HCT116 (cell line): Measurements from ENCODE around the gene ECM1. TPM values are rescaled to one million over a fixed set of nuclear protein-coding genes. Genes with fewer than 3 reads are reported as not detected.

ENCODE experiments used
- ATAC-seq: fragments of 200-7000 bp; cut with Tn5 transposase; 2 replicates; pipeline ENCODE4 v1.9.1; 2020; ENCODE audit warnings: mild to moderate bottlenecking, moderate library complexity
- Bru-seq: library from RNA; stranded (reverse); fragments of 400-500 nt; gene quantifications from one replicate; lab custom pipeline; 2021; lab: Mats Ljungman, UMichigan
- BruChase-seq, 2 experiments: library from RNA; stranded (reverse); fragments of 400-500 nt; gene quantifications; one replicate each; lab custom pipeline; 2021; lab: Mats Ljungman, UMichigan
- BruUV-seq: library from RNA; stranded (reverse); fragments of 400-500 nt; replicated peaks from 2 replicates; lab custom pipeline; 2021; lab: Mats Ljungman, UMichigan
- CTCF ChIA-PET: fragments of 300-600 bp; sonication (Branson Sonifier 250); formaldehyde crosslinking; loops from one replicate; lab custom pipeline; 2021; ENCODE audit warnings: antibody characterized with exemption; lab: Charles Lee
- POLR2A ChIA-PET: fragments of 300-600, 350-600 bp; sonication (Branson Sonifier 250); formaldehyde crosslinking; loops from one replicate; lab custom pipeline; 2021; ENCODE audit warnings: antibody characterized with exemption; lab: Charles Lee
- RAD21 ChIA-PET, 2 experiments: fragments of 300-600 bp; sonication (Branson Sonifier 250); formaldehyde crosslinking; loops; one replicate each; lab custom pipeline; 2023; ENCODE audit warnings: low total read pairs in 2 of 2; ENCODE audit not compliant: uncharacterized antibody in 2 of 2, unreplicated experiment in 2 of 2, low non-redundant PET in 1 of 2; lab: Charles Lee
- DNase-seq: peaks from one replicate; pipeline ENCODE4 v3.0.0-alpha.2; 2010; ENCODE audit warnings: low read depth, low spot score
- H2AFZ ChIP-seq: fragments of 200-600 bp; shearing (Covaris generic), sonication (generic); 2 replicates; pipeline ENCODE4 v1.6.1; 2017; ENCODE audit warnings: low read depth, mixed run types, mixed read lengths, antibody characterized with exemption, low read length; ENCODE audit not compliant: poor library complexity, severe bottlenecking
- H3K27ac ChIP-seq: 2 replicates; pipeline ENCODE4 v1.5.1; 2012; ENCODE audit warnings: low read depth, low read length
- H3K27me3 ChIP-seq: fragments of 200-600 bp; sonication (generic); 2 replicates; pipeline ENCODE4 v1.6.1; 2016; ENCODE audit warnings: mixed run types, low read length, mixed read lengths; ENCODE audit not compliant: insufficient read depth
- H3K36me3 ChIP-seq, 2 experiments: fragments of 200-500 bp in 1 of 2; fragments of 200-600 bp in 1 of 2; sonication (Bioruptor generic) in 1 of 2; sonication (generic) in 1 of 2; 2 replicates each; pipeline versions ENCODE4 v1.5.1 to v1.6.1; 2014 to 2016; ENCODE audit warnings: low read length in 2 of 2, inconsistent platforms in 1 of 2, mixed read lengths in 1 of 2, mixed run types in 1 of 2; ENCODE audit not compliant: insufficient read depth in 2 of 2, control insufficient read depth in 1 of 2
- H3K4me1 ChIP-seq, 2 experiments: fragments of 200-600 bp in 1 of 2; sonication (generic) in 1 of 2; 2 replicates each; pipeline versions ENCODE4 v1.5.1 to v1.6.1; 2012 to 2017; ENCODE audit warnings: low read length in 2 of 2, inconsistent platforms in 1 of 2, mild to moderate bottlenecking in 1 of 2, mixed read lengths in 1 of 2, mixed run types in 1 of 2, moderate library complexity in 1 of 2; ENCODE audit not compliant: insufficient read depth in 2 of 2, control insufficient read depth in 1 of 2
- H3K4me2 ChIP-seq: fragments of 200-600 bp; sonication (generic); 2 replicates; pipeline ENCODE4 v1.6.1; 2017; ENCODE audit warnings: mixed run types, low read length, mixed read lengths
- H3K4me3 ChIP-seq, 2 experiments: fragments of 200-600 bp in 1 of 2; sonication (generic) in 1 of 2; replicated peaks in 1 of 2; 2 replicates each; pipeline ENCODE4 v1.5.1; 2011 to 2016; ENCODE audit warnings: low read length in 2 of 2, control low read depth in 1 of 2, low read depth in 1 of 2, mild to moderate bottlenecking in 1 of 2, mixed read lengths in 1 of 2, mixed run types in 1 of 2
- H3K79me2 ChIP-seq: fragments of 200-600 bp; sonication (generic); 2 replicates; pipeline ENCODE4 v1.6.1; 2017; ENCODE audit warnings: mild to moderate bottlenecking, mixed run types, low read length, moderate library complexity, mixed read lengths; ENCODE audit not compliant: insufficient read depth
- H3K9ac ChIP-seq: fragments of 200-600 bp; sonication (generic); 2 replicates; pipeline ENCODE4 v1.6.1; 2016; ENCODE audit warnings: low read length, mixed read lengths
- H3K9me2 ChIP-seq: fragments of 200-600 bp; sonication (generic), shearing (Covaris generic); 2 replicates; pipeline ENCODE4 v1.6.1; 2017; ENCODE audit warnings: mixed run types, mild to moderate bottlenecking, moderate library complexity; ENCODE audit not compliant: insufficient read depth
- H3K9me3 ChIP-seq, 2 experiments: fragments of 200-500 bp in 1 of 2; fragments of 200-600 bp in 1 of 2; sonication (Bioruptor generic) in 1 of 2; sonication (generic) in 1 of 2; 2 replicates each; pipeline ENCODE4 v1.6.1; 2014 to 2017; ENCODE audit warnings: low read length in 2 of 2, mixed read lengths in 2 of 2, inconsistent platforms in 1 of 2, low read depth in 1 of 2, mild to moderate bottlenecking in 1 of 2, mixed run types in 1 of 2, moderate library complexity in 1 of 2; ENCODE audit not compliant: control insufficient read depth in 1 of 2, insufficient read depth in 1 of 2
- H4K20me1 ChIP-seq: fragments of 200-600 bp; sonication (generic), shearing (Covaris generic); 2 replicates; pipeline ENCODE4 v1.6.1; 2017; ENCODE audit warnings: mixed run types, mild to moderate bottlenecking, moderate library complexity; ENCODE audit not compliant: insufficient read depth
- ATF3 ChIP-seq: IDR thresholded peaks from 2 replicates; pipeline ENCODE4 v1.6.1; 2012
- CBX3 ChIP-seq: IDR thresholded peaks from 2 replicates; pipeline ENCODE4 v1.6.1; 2012; ENCODE audit warnings: low read depth
- CEBPB ChIP-seq: IDR thresholded peaks from 2 replicates; pipeline ENCODE4 v1.6.1; 2012; ENCODE audit warnings: low read depth
- ELF1 ChIP-seq: IDR thresholded peaks from 2 replicates; pipeline ENCODE4 v1.6.1; 2012; ENCODE audit warnings: low read depth, borderline replicate concordance
- EZH2phosphoT487 ChIP-seq: fragments of 200-600 bp; IDR thresholded peaks from 2 replicates; pipeline ENCODE4 v1.6.1; 2018; ENCODE audit warnings: antibody characterized with exemption, borderline replicate concordance
- JUND ChIP-seq: IDR thresholded peaks from 2 replicates; pipeline ENCODE4 v1.6.1; 2012
- MAX ChIP-seq: IDR thresholded peaks from 2 replicates; pipeline ENCODE4 v1.6.1; 2012
- POLR2A ChIP-seq: IDR thresholded peaks from 2 replicates; pipeline ENCODE4 v1.7.0; 2011; ENCODE audit warnings: borderline replicate concordance; ENCODE audit not compliant: insufficient read depth, insufficient read length; ENCODE audit errors: extremely low read depth
- REST ChIP-seq: IDR thresholded peaks from 2 replicates; pipeline ENCODE4 v1.6.1; 2012; ENCODE audit warnings: low read depth
- SIN3A ChIP-seq: IDR thresholded peaks from 2 replicates; pipeline ENCODE4 v1.6.1; 2012; ENCODE audit warnings: low read depth
- ZFX ChIP-seq: fragments of 450-650 bp; IDR thresholded peaks from 2 replicates; pipeline ENCODE4 v1.6.1; 2017
- ZNF274 ChIP-seq: fragments of 200-500 bp; sonication (Bioruptor generic); IDR thresholded peaks from 2 replicates; pipeline ENCODE4 v1.6.1; 2014; ENCODE audit warnings: mild to moderate bottlenecking, low read depth, low read length, inconsistent platforms
- intact Hi-C: fragments of 100-400 bp; cut with micrococcal nuclease; formaldehyde crosslinking; loops from 2 replicates; pipeline ENCODE4 v1.10.0; 2022
- long read RNA-seq: library from polyadenylated mRNA; unstranded; transcript quantifications from one replicate; pipeline ENCODE4 v2.0.0, GENCODE V29; 2021; ENCODE audit not compliant: unreplicated experiment
- polyA plus RNA-seq: library from polyadenylated mRNA; unstranded; fragments of >200 nt; gene quantifications from 2 replicates; pipeline ENCODE4 v1.2.1, GENCODE V29; 2012; ENCODE audit warnings: missing spikeins
- total RNA-seq: library from RNA; stranded (reverse); gene quantifications from one replicate; pipeline ENCODE4 v1.2.1, GENCODE V29; 2021; ENCODE audit not compliant: unreplicated experiment

ECM1 gene
- total RNA-seq: 2.0 TPM
- 2.9 and 3.6 TPM in 2 replicates for polyA plus RNA-seq
- Bru-seq, nascent RNA: percentile 31 among the genes with signal in this experiment
- BruChase-seq, experiment 1, labeled RNA remaining after a 6-hour chase: percentile 48 among the genes with signal in this experiment
- percentile 36 among the genes with signal in this experiment for BruChase-seq, experiment 2, labeled RNA remaining after a 2-hour chase
- long read RNA-seq: 0 reads

- Histone ChIP-seq H4K20me1 (no peaks in the 10 kb centered on the region), H3K4me2 (peak within 1 kb of the TSS; percentile 42), H3K9me3 (no peaks in the 10 kb centered on the region), H3K27ac (peak within 1 kb of the TSS; percentile 44), H3K27me3 (no peaks in the 10 kb centered on the region), H3K79me2 (no peaks in the 10 kb centered on the region), H3K9me2 (no peaks in the 10 kb centered on the region), H3K4me3 (no peak within 1 kb of the TSS), H2AFZ (no peak within 1 kb of the TSS), H3K9ac (peak within 1 kb of the TSS; percentile 19; the same call in 1 of the 2 replicates), H3K4me1 (peaks cover 9 to 15% of the 10 kb centered on the region in 2 experiments), H3K36me3 (peaks cover 9 to 15% of the 10 kb centered on the region in 2 experiments; a peak in 3 of 4 replicates)
- ATAC-seq (peak; percentile 92), DNase-seq (no peak)
- ChIA-PET RAD21 (no interaction called here), CTCF (no interaction called here), POLR2A (no interaction called here)
- intact Hi-C loops: no loop called here
- TF ChIP-seq CEBPB: no peak
- no peak for TF ChIP-seq REST
- TF ChIP-seq ZFX: no peak
- no peak for TF ChIP-seq POLR2A
- no peak for TF ChIP-seq ATF3
- TF ChIP-seq ZNF274: no peak
- no peak for TF ChIP-seq CBX3
- no peak for TF ChIP-seq MAX
- no peak for TF ChIP-seq ELF1
- no peak; the same call in 1 of the 2 replicates for TF ChIP-seq JUND
- no peak for TF ChIP-seq EZH2phosphoT487
- TF ChIP-seq SIN3A: no peak
- TSS peak; percentile 37 for BruUV-seq
Observed at GRCh38 chr1:150507912-150508864, at the start of gene ECM1. ECM1 (plus strand) TSS chr1:150508109; CDS start chr1:150508210, 101 bp downstream.
